Stimulated activated CD4-positive, alpha-beta T cell treated with anti-CD3 and anti-CD28 coated beads, Interleukin-1b, Interleukin-23, amount 100 ng/mL, for 24 hours (primary cell): ENCODE measurements around the gene PITPNM1.

ENCODE experiments used
- DNase-seq, 4 experiments: peaks; one replicate each; pipeline ENCODE4 v3.0.0-alpha.2; 2020; ENCODE audit warnings: low read depth in 4 of 4, low spot score in 1 of 4

PITPNM1 gene

GRCh38 chr11:67445515-67445914, 59.6 kb downstream of the PITPNM1 start:
- DNase-seq = no peak

DNA sequence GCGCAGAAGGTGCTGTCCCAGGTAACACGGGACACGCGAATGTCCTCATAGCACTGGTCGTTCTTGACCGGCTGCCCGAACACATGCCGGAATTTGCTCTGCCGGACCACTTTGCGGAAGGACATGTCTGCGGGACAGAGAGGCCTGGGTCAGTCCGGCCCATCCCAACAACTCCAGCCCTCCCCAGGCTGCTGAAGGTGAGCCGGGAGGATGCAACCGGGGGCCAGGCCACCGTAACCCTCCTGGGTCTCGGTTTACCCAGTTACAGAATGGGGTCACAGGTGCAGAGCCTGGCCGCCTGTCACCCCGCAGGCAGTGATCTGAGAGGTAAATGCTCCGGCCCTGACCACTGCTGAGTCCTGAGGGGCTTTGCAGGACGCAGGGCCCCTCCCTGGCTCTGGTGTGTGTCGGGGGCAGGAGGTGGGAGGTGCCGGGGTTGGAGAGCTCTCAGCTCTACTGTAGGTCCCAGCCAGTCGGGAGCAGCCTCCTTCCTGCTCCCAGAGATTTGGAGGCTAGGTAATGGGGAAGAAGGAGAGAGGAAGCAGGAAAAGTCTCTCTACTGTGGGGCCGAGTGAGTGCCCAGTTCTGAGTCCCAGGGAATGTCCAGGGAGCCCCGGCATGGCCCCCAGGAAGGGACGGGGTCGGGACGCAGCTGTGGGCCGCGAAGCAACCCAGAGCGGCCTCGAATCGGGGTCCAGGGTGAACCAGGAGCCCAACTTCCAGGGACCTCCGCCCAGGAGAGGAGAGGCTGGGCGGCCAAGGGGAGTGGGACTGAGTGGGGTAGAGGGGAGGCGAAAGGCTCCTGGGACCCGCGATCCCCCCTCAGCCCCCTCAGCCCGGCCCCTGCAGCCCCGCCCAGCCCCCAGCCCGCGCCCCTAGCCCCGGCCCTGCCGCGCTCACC, 62.4 kb downstream of the PITPNM1 start:
- no peak for DNase-seq
